HL-60 (cell line): ENCODE measurements around the gene CMIP.

Experiments used
- TF ChIP-seq, protein P1 (sequence below): IDR thresholded peaks from one replicate; pipeline ENCODE4 v1.5.1; 2011; ENCODE audit warnings: low read length, control low read depth, inconsistent platforms; ENCODE audit not compliant: insufficient read depth
- TF ChIP-seq, protein P2 (sequence below): IDR thresholded peaks from 2 replicates; pipeline ENCODE4 v1.6.1; 2012; ENCODE audit warnings: low read depth; ENCODE audit not compliant: insufficient replicate concordance

DNA sequence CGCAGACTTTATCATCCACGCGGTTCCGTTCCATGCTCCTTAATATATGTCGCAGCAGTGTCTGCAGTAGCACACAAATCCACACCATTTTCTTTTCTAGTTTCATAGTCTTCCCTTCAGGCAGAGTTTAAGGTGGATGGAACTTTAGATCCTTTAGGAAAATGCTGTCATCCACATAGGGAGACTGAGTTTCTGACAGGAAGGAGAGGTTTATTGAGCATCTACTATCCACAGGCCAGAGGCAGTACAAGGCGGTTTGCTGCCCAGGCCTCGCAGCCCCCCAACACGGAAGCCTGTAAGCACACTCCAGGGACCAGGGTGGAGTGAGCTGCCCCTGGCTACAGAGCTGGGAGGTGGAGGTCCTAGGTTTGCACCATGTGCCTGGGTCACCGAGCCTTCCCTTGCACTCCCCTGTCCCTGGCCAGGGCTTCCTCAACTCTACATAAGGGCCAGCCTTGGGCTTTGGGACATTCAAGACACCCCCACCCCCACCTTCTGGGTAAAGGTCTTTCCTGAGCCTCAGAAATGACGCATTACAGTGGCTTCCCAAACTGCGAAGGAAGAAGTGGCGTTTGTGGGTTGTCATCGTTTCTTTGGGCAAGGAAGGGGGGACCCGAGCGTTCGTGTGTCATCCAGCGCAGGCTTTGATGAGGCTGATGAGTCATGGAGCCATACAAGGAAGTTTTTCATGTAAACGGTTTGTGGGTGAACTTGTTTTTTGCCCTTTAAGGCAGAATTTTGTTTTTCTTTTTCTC, 188.0 kb downstream of the CMIP start:
- TF ChIP-seq, protein P1, sequence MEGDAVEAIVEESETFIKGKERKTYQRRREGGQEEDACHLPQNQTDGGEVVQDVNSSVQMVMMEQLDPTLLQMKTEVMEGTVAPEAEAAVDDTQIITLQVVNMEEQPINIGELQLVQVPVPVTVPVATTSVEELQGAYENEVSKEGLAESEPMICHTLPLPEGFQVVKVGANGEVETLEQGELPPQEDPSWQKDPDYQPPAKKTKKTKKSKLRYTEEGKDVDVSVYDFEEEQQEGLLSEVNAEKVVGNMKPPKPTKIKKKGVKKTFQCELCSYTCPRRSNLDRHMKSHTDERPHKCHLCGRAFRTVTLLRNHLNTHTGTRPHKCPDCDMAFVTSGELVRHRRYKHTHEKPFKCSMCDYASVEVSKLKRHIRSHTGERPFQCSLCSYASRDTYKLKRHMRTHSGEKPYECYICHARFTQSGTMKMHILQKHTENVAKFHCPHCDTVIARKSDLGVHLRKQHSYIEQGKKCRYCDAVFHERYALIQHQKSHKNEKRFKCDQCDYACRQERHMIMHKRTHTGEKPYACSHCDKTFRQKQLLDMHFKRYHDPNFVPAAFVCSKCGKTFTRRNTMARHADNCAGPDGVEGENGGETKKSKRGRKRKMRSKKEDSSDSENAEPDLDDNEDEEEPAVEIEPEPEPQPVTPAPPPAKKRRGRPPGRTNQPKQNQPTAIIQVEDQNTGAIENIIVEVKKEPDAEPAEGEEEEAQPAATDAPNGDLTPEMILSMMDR = no peak
- TF ChIP-seq, protein P2, sequence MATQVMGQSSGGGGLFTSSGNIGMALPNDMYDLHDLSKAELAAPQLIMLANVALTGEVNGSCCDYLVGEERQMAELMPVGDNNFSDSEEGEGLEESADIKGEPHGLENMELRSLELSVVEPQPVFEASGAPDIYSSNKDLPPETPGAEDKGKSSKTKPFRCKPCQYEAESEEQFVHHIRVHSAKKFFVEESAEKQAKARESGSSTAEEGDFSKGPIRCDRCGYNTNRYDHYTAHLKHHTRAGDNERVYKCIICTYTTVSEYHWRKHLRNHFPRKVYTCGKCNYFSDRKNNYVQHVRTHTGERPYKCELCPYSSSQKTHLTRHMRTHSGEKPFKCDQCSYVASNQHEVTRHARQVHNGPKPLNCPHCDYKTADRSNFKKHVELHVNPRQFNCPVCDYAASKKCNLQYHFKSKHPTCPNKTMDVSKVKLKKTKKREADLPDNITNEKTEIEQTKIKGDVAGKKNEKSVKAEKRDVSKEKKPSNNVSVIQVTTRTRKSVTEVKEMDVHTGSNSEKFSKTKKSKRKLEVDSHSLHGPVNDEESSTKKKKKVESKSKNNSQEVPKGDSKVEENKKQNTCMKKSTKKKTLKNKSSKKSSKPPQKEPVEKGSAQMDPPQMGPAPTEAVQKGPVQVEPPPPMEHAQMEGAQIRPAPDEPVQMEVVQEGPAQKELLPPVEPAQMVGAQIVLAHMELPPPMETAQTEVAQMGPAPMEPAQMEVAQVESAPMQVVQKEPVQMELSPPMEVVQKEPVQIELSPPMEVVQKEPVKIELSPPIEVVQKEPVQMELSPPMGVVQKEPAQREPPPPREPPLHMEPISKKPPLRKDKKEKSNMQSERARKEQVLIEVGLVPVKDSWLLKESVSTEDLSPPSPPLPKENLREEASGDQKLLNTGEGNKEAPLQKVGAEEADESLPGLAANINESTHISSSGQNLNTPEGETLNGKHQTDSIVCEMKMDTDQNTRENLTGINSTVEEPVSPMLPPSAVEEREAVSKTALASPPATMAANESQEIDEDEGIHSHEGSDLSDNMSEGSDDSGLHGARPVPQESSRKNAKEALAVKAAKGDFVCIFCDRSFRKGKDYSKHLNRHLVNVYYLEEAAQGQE = no peak
